Stimulated activated effector memory CD8-positive, alpha-beta T cell treated with anti-CD3 and anti-CD28 coated beads, Interleukin-12 subunit alpha, Interleukin-12 subunit beta, amount 100 ng/mL, for 72 hours (primary cell): ENCODE data around the gene AUTS2.

Experiments used
- ATAC-seq: fragments of 150-1000 bp; cut with Tn5 transposase; 2 replicates; pipeline ENCODE4 v1.10.0; 2021
- DNase-seq, 2 donors: peaks; one replicate each; pipeline ENCODE4 v3.0.0; 2021 to 2022; ENCODE audit warnings: low spot score in 2 of 2
- H3K27ac Mint-ChIP-seq: one replicate; pipeline ENCODE4 v1.8.0; 2022; ENCODE audit warnings: mild to moderate bottlenecking, mixed read lengths
- H3K36me3 Mint-ChIP-seq: one replicate; pipeline ENCODE4 v1.8.0; 2022; ENCODE audit warnings: mild to moderate bottlenecking, mixed read lengths
- H3K4me1 Mint-ChIP-seq: one replicate; pipeline ENCODE4 v1.8.0; 2022; ENCODE audit warnings: mixed read lengths
- H3K4me3 Mint-ChIP-seq: one replicate; pipeline ENCODE4 v1.8.0; 2022; ENCODE audit warnings: mild to moderate bottlenecking, mixed read lengths
- H3K9me3 Mint-ChIP-seq: one replicate; pipeline ENCODE4 v1.8.0; 2022; ENCODE audit warnings: mixed read lengths

The AUTS2 gene

DNA sequence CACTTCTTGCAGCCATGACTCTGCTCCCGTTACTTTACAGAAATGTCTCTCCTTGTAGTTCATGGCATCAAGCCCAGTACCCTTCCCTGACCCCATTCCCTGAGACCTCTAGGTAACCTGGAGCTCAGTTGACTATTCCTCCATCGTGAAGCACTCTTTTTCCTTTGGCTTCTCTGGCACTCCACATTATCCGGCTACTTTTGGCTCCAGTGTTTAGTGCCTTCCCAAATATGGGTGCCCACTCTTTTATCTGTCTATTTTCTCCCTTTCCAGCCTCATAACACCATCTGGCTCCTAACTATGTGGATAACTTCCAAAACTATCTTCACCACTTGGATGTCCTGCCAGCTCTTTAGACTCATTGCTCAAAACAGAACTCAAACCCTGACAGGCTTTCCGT is 788.9 kb downstream of the AUTS2 start:
- no peaks in the 10 kb centered on the region for H3K4me1 Mint-ChIP-seq
- no peak for ATAC-seq
- no peak for DNase-seq
- no peaks in the 10 kb centered on the region for H3K36me3 Mint-ChIP-seq
- H3K4me3 Mint-ChIP-seq: no peak overlapping the region
- H3K27ac Mint-ChIP-seq: no peak overlapping the region
- H3K9me3 Mint-ChIP-seq: no peaks in the 10 kb centered on the region

GRCh38 chr7:70389531-70390151 is 791.4 kb downstream of the AUTS2 start:
- no peak for ATAC-seq
- Mint-ChIP-seq H3K27ac (no peak overlapping the region), H3K36me3 (no peaks in the 10 kb centered on the region), H3K9me3 (no peaks in the 10 kb centered on the region), H3K4me1 (no peaks in the 10 kb centered on the region), H3K4me3 (no peak overlapping the region)
- no peak for DNase-seq

DNA sequence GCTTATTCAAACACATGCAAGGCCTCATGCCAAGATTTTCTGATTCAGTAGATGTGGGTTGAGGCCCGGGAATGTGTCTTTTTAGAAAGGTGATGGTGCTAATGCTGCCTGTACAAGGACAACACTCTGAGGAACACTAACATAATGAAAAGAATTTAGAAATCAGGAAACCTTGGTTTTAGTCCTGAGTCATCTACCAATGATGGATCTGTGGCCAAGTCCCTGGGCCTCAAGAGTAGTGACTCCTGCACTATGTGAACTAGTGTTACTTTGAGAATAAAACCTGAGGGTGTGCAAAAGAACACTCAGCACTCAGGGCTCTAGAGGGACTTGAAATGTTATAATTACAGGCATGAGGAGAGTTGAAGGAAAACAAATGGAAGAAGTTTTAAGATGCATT is 792.0 kb downstream of the AUTS2 start:
- no peak for ATAC-seq
- Mint-ChIP-seq H3K4me3 (no peak overlapping the region), H3K27ac (no peak overlapping the region), H3K36me3 (no peaks in the 10 kb centered on the region), H3K9me3 (no peaks in the 10 kb centered on the region), H3K4me1 (no peaks in the 10 kb centered on the region)
- no peak for DNase-seq

GRCh38 chr7:70392256-70392876 is 794.1 kb downstream of the AUTS2 start:
- H3K9me3 Mint-ChIP-seq: no peaks in the 10 kb centered on the region
- no peaks in the 10 kb centered on the region for H3K36me3 Mint-ChIP-seq
- no peaks in the 10 kb centered on the region for H3K4me1 Mint-ChIP-seq
- no peak for ATAC-seq
- H3K27ac Mint-ChIP-seq: no peak overlapping the region
- DNase-seq: no peak
- no peak overlapping the region for H3K4me3 Mint-ChIP-seq

DNA sequence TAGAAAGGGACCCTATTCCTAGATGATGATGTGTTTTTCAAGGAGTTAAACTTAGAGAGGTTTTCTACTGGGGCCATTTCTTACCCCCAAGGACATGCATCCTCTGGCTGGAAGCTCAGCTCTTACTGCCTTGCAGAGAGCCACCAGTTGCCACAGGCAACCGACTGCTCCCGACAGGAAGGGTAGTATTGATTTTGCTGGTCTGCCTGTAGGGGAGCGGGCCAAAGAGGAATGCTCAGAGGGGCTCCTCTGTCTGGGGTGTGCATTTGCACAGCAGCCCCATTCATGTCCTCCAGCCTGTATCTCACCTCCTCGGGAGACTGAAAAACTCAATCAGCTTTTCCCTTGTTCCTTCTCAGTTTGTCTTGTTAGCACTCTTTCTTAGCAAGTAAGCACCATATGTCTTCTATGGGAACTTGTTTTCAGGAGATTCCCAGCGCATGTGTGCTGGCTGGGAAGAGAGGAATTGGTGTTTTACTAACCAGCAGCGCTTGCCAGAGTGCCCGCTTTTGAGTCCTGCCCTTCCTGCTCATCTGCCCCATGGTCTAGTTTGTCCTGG is 794.7 kb downstream of the AUTS2 start:
- ATAC-seq (no peak), DNase-seq (no peak)
- Mint-ChIP-seq H3K9me3 (no peaks in the 10 kb centered on the region), H3K27ac (no peak overlapping the region), H3K4me1 (no peaks in the 10 kb centered on the region), H3K36me3 (no peaks in the 10 kb centered on the region), H3K4me3 (no peak overlapping the region)

DNA sequence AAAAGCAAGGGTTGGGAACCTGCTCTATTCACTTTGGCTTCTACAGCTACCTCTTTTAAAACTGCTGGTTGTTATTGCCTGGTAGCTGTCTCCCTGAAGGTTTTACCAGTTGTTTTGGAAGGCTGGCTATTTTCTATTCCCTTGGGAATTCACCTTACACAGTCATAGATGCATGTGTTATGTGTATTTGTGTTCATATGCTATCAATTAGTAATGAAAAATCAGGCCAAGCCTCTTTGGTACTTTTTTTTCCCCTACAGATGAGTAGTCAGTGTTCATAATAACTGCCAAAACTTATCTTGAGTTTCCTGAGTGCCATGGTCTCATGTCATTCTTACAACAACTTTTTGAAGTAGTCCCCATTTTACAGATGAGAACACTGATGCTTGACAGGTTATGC is 795.7 kb downstream of the AUTS2 start:
- no peaks in the 10 kb centered on the region for H3K9me3 Mint-ChIP-seq
- no peak for ATAC-seq

DNA sequence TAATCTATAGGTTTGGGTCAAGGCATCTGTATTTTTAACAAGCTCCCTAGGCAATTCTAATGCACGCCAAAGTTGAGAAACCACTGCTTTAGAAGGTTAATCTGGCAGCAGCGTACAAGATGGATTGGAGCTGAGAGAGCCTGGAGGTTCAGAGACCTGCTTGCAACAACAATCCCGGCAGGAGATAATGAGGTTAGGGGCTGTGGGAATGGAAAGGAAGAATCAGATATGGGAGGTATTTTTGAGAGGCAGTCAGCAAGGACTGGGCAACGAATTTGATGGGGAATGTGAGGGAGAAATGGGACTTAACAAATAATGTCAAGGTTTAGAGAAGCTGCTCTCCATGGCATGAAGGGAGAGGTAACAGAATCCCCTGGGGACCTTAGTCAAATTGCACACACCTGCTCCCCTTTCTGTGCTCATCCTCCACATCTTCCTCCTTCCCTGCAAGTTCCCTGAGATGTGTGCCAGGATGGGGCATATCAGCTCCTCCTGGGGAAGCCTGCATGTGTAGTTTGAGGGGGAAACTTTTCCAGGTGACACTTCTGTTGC is 802.6 kb downstream of the AUTS2 start:
- ATAC-seq: no peak
- no peaks in the 10 kb centered on the region for H3K36me3 Mint-ChIP-seq

More for the DNA sequence above, 795.7 kb downstream of the AUTS2 start:
- Mint-ChIP-seq H3K36me3 (no peaks in the 10 kb centered on the region), H3K27ac (no peak overlapping the region), H3K4me3 (no peak overlapping the region), H3K4me1 (no peaks in the 10 kb centered on the region)
- no peak for DNase-seq

DNA sequence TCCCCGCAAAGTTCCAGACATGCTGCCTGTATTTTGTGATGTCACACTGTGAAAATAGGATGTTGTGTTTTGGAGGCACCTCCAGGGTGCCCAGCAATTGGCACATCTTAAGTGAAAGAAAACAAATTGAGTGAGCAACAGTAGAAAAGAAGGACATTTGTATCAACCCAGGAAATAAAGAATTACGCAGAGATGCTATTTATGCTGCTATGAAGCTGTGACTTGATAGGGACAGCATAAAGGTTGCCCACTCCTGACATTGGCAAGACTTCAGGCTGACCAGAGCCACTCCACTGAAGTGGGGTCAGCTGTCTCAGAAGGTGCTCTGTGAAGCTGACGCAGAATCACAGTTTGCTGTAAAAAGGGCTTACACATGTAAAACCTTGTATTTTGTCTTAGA is 803.8 kb downstream of the AUTS2 start:
- H3K27ac Mint-ChIP-seq: no peak overlapping the region
- no peak for ATAC-seq
- no peak overlapping the region for H3K4me3 Mint-ChIP-seq

More for the DNA sequence above, 802.6 kb downstream of the AUTS2 start:
- Mint-ChIP-seq H3K27ac (peak overlapping the region; percentile 18), H3K4me3 (no peak overlapping the region), H3K9me3 (no peaks in the 10 kb centered on the region), H3K4me1 (peaks cover under 1% of the 10 kb centered on the region)
- no peak for DNase-seq

DNA sequence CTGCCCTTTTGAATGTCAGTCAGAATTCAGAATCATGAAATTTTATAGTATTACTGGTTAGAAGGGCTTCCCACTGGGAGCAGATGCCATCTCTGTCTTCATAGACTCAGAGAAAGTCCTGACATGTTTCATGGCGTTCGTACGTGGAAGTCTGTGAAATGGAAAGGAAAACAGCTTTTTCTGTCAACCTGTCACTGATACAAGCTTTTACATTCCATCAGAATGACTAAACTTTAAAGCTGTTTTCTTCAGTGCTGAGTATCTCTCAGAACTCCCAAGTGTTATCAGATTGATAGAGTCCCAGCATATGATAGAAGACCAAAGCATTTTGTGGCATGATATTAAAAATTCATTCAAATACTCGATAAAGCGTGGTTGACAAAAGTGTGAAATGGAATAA is 807.0 kb downstream of the AUTS2 start:
- peaks cover 8% of the 10 kb centered on the region for H3K4me1 Mint-ChIP-seq

More for the DNA sequence above, 803.8 kb downstream of the AUTS2 start:
- Mint-ChIP-seq H3K9me3 (no peaks in the 10 kb centered on the region), H3K4me1 (peaks cover 8% of the 10 kb centered on the region), H3K36me3 (no peaks in the 10 kb centered on the region)
- DNase-seq: no peak

DNA sequence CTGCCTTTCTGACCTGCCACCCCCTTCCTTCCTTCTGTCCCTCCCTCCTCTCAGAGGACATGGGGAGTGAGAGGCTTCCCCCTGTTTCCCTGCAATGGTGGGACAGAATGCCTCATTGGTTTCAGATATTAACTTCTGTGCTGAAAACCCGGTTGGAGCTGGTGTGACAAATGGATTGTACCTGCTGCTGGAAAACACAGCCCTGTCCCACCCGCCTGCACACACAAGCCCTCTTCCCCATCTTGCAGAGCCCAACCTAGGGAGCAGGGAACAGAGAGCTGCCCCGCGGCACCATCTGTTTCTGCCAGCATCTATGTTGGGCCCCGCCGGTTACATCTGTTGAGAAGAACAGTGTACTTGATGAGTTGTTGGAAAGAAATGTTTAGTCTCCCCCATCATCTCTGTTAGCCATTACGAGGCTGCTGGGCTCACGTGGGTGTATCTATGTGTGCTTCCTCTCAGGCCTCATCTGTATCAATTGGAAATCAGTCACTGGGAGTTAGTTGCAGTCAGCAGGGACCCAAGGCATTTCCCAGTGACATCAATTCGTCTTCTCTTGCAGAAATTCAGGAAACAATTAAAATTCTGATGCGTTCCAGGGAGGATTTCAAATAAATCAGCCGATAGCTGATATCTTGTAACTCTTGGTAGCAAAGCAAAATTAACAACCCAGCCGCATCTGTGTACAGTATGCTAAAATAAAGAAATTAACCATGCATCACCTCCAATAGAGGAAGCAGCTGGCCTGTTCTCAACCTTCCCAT is 808.1 kb downstream of the AUTS2 start:
- no peaks in the 10 kb centered on the region for H3K36me3 Mint-ChIP-seq
- H3K9me3 Mint-ChIP-seq: no peaks in the 10 kb centered on the region
- ATAC-seq: no peak

More for the DNA sequence above, 807.0 kb downstream of the AUTS2 start:
- no peaks in the 10 kb centered on the region for H3K9me3 Mint-ChIP-seq
- H3K27ac Mint-ChIP-seq: no peak overlapping the region
- DNase-seq (no peak), ATAC-seq (no peak)
- H3K36me3 Mint-ChIP-seq: no peaks in the 10 kb centered on the region
- H3K4me3 Mint-ChIP-seq: no peak overlapping the region

GRCh38 chr7:70406950-70407209 is 808.6 kb downstream of the AUTS2 start:
- Mint-ChIP-seq H3K36me3 (no peaks in the 10 kb centered on the region), H3K4me3 (no peak overlapping the region), H3K27ac (no peak overlapping the region), H3K9me3 (no peaks in the 10 kb centered on the region), H3K4me1 (peaks cover 8% of the 10 kb centered on the region)
- DNase-seq (no peak), ATAC-seq (no peak)

More for the DNA sequence above, 808.1 kb downstream of the AUTS2 start:
- peaks cover 8% of the 10 kb centered on the region for H3K4me1 Mint-ChIP-seq
- no peak for DNase-seq
- no peak overlapping the region for H3K4me3 Mint-ChIP-seq
- no peak overlapping the region for H3K27ac Mint-ChIP-seq

- DNase-seq: no peak
- H3K36me3 Mint-ChIP-seq: no peaks in the 10 kb centered on the region
- H3K4me3 Mint-ChIP-seq: no peak overlapping the region
- no peaks in the 10 kb centered on the region for H3K9me3 Mint-ChIP-seq
- H3K27ac Mint-ChIP-seq: no peak overlapping the region
- peaks cover 8% of the 10 kb centered on the region for H3K4me1 Mint-ChIP-seq
- ATAC-seq: no peak
These were observed 810.2 kb downstream of the AUTS2 start for GRCh38 chr7:70408477-70408876.

DNA sequence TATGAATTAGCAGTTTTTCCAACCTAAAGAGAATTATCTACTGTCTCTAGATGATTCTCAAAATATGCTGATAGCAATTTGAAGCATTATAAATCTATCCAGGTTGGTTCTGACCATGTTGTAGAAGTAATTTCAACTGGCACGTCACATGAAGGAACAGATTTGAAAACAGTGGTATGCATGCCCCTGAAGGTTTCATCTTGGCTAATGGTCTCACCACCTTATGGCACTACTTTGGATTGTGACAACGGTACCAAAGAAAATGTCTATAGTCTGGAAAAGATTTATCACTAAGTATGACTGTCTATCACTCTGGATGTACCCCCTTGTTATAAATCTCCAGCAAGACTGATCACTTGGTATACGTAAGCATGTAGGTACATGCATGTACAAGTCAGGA is 810.6 kb downstream of the AUTS2 start:
- no peak overlapping the region for H3K4me3 Mint-ChIP-seq
- peaks cover 8% of the 10 kb centered on the region for H3K4me1 Mint-ChIP-seq
- H3K27ac Mint-ChIP-seq: no peak overlapping the region
- H3K36me3 Mint-ChIP-seq: no peaks in the 10 kb centered on the region
- DNase-seq: no peak
- no peaks in the 10 kb centered on the region for H3K9me3 Mint-ChIP-seq
- ATAC-seq: no peak

DNA sequence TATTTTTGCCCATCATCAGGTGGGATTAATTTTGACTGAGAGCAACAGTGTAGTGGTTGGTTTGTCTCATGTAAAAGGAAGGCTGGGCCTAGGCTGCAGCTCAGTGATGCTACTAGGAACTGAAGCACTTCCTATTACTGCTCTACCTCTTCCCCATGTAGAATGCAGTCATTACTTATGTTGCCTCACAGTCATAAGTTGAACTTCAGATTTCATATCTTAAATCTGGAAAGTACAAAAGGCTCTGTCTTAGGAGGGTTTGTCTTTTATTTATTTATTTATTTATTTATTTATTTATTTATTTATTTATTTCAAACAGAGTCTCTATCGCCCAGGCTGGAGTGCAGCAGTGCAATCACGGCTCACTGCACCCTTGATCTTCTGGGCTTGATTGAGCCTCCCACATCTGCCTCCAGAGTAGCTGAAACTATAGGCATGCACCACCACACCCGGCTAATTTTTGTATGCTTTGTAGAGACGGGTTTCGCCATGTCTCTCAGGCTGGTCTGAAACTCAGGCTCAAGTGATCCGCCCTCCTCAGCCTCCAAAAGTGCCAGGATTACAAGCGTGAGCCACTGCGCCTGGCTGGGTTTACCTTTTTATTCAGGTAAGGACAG is 812.0 kb downstream of the AUTS2 start:
- Mint-ChIP-seq H3K4me3 (no peak overlapping the region), H3K9me3 (no peaks in the 10 kb centered on the region), H3K36me3 (no peaks in the 10 kb centered on the region), H3K4me1 (peaks cover 8% of the 10 kb centered on the region), H3K27ac (no peak overlapping the region)
- DNase-seq: no peak
- no peak for ATAC-seq

GRCh38 chr7:70414368-70414767 is 816.1 kb downstream of the AUTS2 start:
- no peaks in the 10 kb centered on the region for H3K4me1 Mint-ChIP-seq
- no peak for DNase-seq
- no peak overlapping the region for H3K27ac Mint-ChIP-seq

More at GRCh38 chr7:70414368-70414767, 816.1 kb downstream of the AUTS2 start:
- Mint-ChIP-seq H3K9me3 (no peaks in the 10 kb centered on the region), H3K4me3 (no peak overlapping the region), H3K36me3 (no peaks in the 10 kb centered on the region)
- no peak for ATAC-seq
